ENCODE data around the gene COL4A2.

COL4A2 gene

GRCh38 chr13:110556224-110556606, 249.1 kb downstream of the COL4A2 start:
- Histone ChIP-seq H3K9me3 (ENCODE audit: control insufficient read depth, insufficient read depth, low read depth, low read length) (no peaks in the 10 kb centered on the region), H3K4me3 (ENCODE audit: low read depth, low read length) (no peak overlapping the region), H3K4me1 (ENCODE audit: control insufficient read depth, insufficient read depth, low read length) (0 out of 2 replicates have a peak, but pooled peaks cover 4% of the 10 kb centered on the region), H3K36me3 (ENCODE audit: control insufficient read depth in 2 of 2, insufficient read depth in 1 of 2, low read length in 2 of 2) (no peaks in the 10 kb centered on the region), H3K27ac (ENCODE audit: extremely low read depth, low read depth, low read length) (no peak overlapping the region)
- ChIA-PET CTCF (no interaction called here), POLR2A (interaction anchor here (0.6 kb wide), 1 partner anchor 159 kb away, joined by 3 read pairs; no protein-coding TSS in a partner anchor)
- TF ChIP-seq ZSCAN16 (tag by site-specific recombination; IDR thresholded peaks at IDR 0.05) (no peak), TRIM28 (IDR thresholded peaks at IDR 0.05; ENCODE audit: borderline replicate concordance, low read length) (no peak), RBAK (tag by site-specific recombination; IDR thresholded peaks at IDR 0.05) (no peak), ZNF404 (tag by site-specific recombination; IDR thresholded peaks at IDR 0.05) (no peak), ZNF174 (tag by site-specific recombination; IDR thresholded peaks at IDR 0.05) (no peak), ZBTB49 (tag by site-specific recombination; IDR thresholded peaks at IDR 0.05; ENCODE audit: low read depth) (no peak), ZNF544 (tag by site-specific recombination; IDR thresholded peaks at IDR 0.05) (no peak), ZNF776 (tag by site-specific recombination; IDR thresholded peaks at IDR 0.05; ENCODE audit: borderline replicate concordance) (no peak), ZNF548 (tag by site-specific recombination; IDR thresholded peaks at IDR 0.05) (no peak), ZNF366 (tag by site-specific recombination; conservative IDR thresholded peaks at IDR 0.05) (no peak), ZNF692 (tag by site-specific recombination; IDR thresholded peaks at IDR 0.05) (no peak), ZNF132 (tag by site-specific recombination; IDR thresholded peaks at IDR 0.05; ENCODE audit: borderline replicate concordance) (no peak), ZNF501 (tag by site-specific recombination; IDR thresholded peaks at IDR 0.05) (no peak), ZNF2 (tag by site-specific recombination; IDR thresholded peaks at IDR 0.05) (no peak)

GRCh38 chr13:110557082-110557481, 250.0 kb downstream of the COL4A2 start:
- H3K36me3 ChIP-seq (ENCODE audit: control insufficient read depth in 2 of 2, insufficient read depth in 1 of 2, low read length in 2 of 2): no peaks in the 10 kb centered on the region
- POLR2A ChIA-PET: no interaction called here

More at GRCh38 chr13:110557082-110557481, 250.0 kb downstream of the COL4A2 start:
- H3K9me3 ChIP-seq (ENCODE audit: control insufficient read depth, insufficient read depth, low read depth, low read length): no peaks in the 10 kb centered on the region
- no peak overlapping the region for H3K4me3 ChIP-seq (ENCODE audit: low read depth, low read length)
- no peak overlapping the region for H3K27ac ChIP-seq (ENCODE audit: extremely low read depth, low read depth, low read length)
- CTCF ChIA-PET: no interaction called here
- H3K4me1 ChIP-seq (ENCODE audit: control insufficient read depth, insufficient read depth, low read length): 0 out of 2 replicates have a peak, but pooled peaks cover 4% of the 10 kb centered on the region
- TF ChIP-seq ZNF169 (tag by site-specific recombination; IDR thresholded peaks at IDR 0.05) (no peak), ZNF248 (tag by site-specific recombination; IDR thresholded peaks at IDR 0.05) (no peak), ZNF558 (tag by site-specific recombination; IDR thresholded peaks at IDR 0.05) (no peak), ZNF610 (tag by site-specific recombination; IDR thresholded peaks at IDR 0.05; ENCODE audit: borderline replicate concordance) (no peak), ZNF560 (tag by site-specific recombination; IDR thresholded peaks at IDR 0.05; ENCODE audit: borderline replicate concordance) (no peak), KLF8 (tag by site-specific recombination; IDR thresholded peaks at IDR 0.05) (no peak), GLIS2 (tag by site-specific recombination; IDR thresholded peaks at IDR 0.05) (no peak), HOXD13 (CRISPR knock-in tag; IDR thresholded peaks at IDR 0.05; ENCODE audit: borderline replicate concordance) (no peak), ZNF148 (tag by site-specific recombination; IDR thresholded peaks at IDR 0.05; ENCODE audit: borderline replicate concordance) (no peak)
